T-cell (primary cell): Measurements from ENCODE around the gene SLC5A12. TPM values are rescaled to one million over a fixed set of nuclear protein-coding genes. Genes with fewer than 3 reads are reported as not detected.

ENCODE experiments used
- ATAC-seq, 4 experiments: fragments of 200-7000 bp in 3 of 4; fragments of 150-1000 bp in 1 of 4; cut with Tn5 transposase; replicated peaks in 1 of 4; 1 replicate in 3 of 4; 2 replicates in 1 of 4; pipeline ENCODE4 v1.10.0; 2021; ENCODE audit warnings: moderate library complexity in 3 of 4, mild to moderate bottlenecking in 2 of 4, moderate number of reproducible peaks in 1 of 4
- CTCF ChIA-PET, 2 donors: fragments of 300-600 bp; sonication (Branson Sonifier 250); formaldehyde crosslinking; loops; one replicate each; lab custom pipeline; 2022; ENCODE audit warnings: antibody characterized with exemption in 2 of 2; lab: Charles Lee
- POLR2A ChIA-PET, 2 donors: fragments of 300-600 bp; sonication (Branson Sonifier 250); formaldehyde crosslinking; loops; one replicate each; lab custom pipeline; 2022; ENCODE audit warnings: antibody characterized with exemption in 2 of 2; lab: Charles Lee
- DNase-seq, 35 experiments: peaks; one replicate each; pipeline versions ENCODE4 v3.0.0 to v3.0.0-alpha.2; 2013 to 2023
- H3K27ac ChIP-seq: one replicate; pipeline ENCODE4 v1.5.1; 2013; ENCODE audit warnings: low read length
- H3K27me3 ChIP-seq, 2 experiments: replicated peaks in 1 of 2; 1 replicate in 1 of 2; 2 replicates in 1 of 2; pipeline versions ENCODE4 v1.6.1 to v1.7.0; 2013; ENCODE audit warnings: low read length in 1 of 2, mixed read lengths in 1 of 2; ENCODE audit not compliant: control insufficient read depth in 2 of 2, insufficient read depth in 2 of 2; ENCODE audit errors: extremely low read depth in 1 of 2
- H3K36me3 ChIP-seq, 2 donors: 1 replicate in 1 of 2; 2 replicates in 1 of 2; pipeline versions ENCODE4 v1.6.1 to v1.7.0; 2013; ENCODE audit warnings: low read length in 1 of 2; ENCODE audit not compliant: control insufficient read depth in 2 of 2, insufficient read depth in 1 of 2; ENCODE audit errors: extremely low read depth in 1 of 2
- H3K4me1 ChIP-seq, 2 experiments: 1 replicate in 1 of 2; 2 replicates in 1 of 2; pipeline versions ENCODE4 v1.6.1 to v1.7.0; 2013; ENCODE audit warnings: low read length in 2 of 2, mixed read lengths in 1 of 2; ENCODE audit not compliant: insufficient read depth in 2 of 2, control insufficient read depth in 1 of 2; ENCODE audit errors: extremely low read depth in 1 of 2
- H3K4me3 ChIP-seq, 2 donors: 1 replicate in 1 of 2; 2 replicates in 1 of 2; pipeline versions ENCODE4 v1.5.1 to v1.7.0; 2013; ENCODE audit warnings: mild to moderate bottlenecking in 2 of 2, low read length in 1 of 2, moderate library complexity in 1 of 2; ENCODE audit not compliant: control insufficient read depth in 1 of 2; ENCODE audit errors: extremely low read depth in 1 of 2
- H3K9me3 ChIP-seq: 2 replicates; pipeline ENCODE4 v1.7.0; 2013
- H3K27ac Mint-ChIP-seq, 2 donors: one replicate each; pipeline ENCODE4 v1.8.0; 2020 to 2021; ENCODE audit warnings: mild to moderate bottlenecking in 2 of 2, mixed read lengths in 2 of 2
- H3K27me3 Mint-ChIP-seq, 2 donors: one replicate each; pipeline ENCODE4 v1.8.0; 2021 to 2022; ENCODE audit warnings: mixed read lengths in 2 of 2
- H3K36me3 Mint-ChIP-seq: one replicate; pipeline ENCODE4 v1.8.0; 2021; ENCODE audit warnings: mixed read lengths
- H3K4me1 Mint-ChIP-seq, 3 donors: one replicate each; pipeline ENCODE4 v1.8.0; 2020 to 2022; ENCODE audit warnings: mixed read lengths in 3 of 3, mild to moderate bottlenecking in 1 of 3
- H3K4me3 Mint-ChIP-seq, 3 donors: one replicate each; pipeline ENCODE4 v1.8.0; 2020 to 2022; ENCODE audit warnings: mild to moderate bottlenecking in 3 of 3, mixed read lengths in 3 of 3, moderate library complexity in 3 of 3
- H3K9me3 Mint-ChIP-seq, 3 donors: one replicate each; pipeline ENCODE4 v1.8.0; 2020 to 2022; ENCODE audit warnings: mixed read lengths in 3 of 3
- WGBS: methylation state at CpG from one replicate; pipeline ENCODE4 v1.1.5; 2013; ENCODE audit warnings: missing lambda C conversion rate; ENCODE audit not compliant: insufficient coverage; 5-methylcytosine and 5-hydroxymethylcytosine counted together
- total RNA-seq, 35 experiments: library from RNA in 6 of 35; stranded (reverse) in 6 of 35; fragments of 120-200 nt in 1 of 35; gene quantifications; one replicate each; pipeline versions ENCODE4 v1.2.1 to v1.2.4 and lab custom pipeline; 2013 to 2026

SLC5A12 gene
- total RNA-seq, 5 donors from 2014 or later (not counting 1 experiment from before 2014, with no cell fraction given): not detected

DNA sequence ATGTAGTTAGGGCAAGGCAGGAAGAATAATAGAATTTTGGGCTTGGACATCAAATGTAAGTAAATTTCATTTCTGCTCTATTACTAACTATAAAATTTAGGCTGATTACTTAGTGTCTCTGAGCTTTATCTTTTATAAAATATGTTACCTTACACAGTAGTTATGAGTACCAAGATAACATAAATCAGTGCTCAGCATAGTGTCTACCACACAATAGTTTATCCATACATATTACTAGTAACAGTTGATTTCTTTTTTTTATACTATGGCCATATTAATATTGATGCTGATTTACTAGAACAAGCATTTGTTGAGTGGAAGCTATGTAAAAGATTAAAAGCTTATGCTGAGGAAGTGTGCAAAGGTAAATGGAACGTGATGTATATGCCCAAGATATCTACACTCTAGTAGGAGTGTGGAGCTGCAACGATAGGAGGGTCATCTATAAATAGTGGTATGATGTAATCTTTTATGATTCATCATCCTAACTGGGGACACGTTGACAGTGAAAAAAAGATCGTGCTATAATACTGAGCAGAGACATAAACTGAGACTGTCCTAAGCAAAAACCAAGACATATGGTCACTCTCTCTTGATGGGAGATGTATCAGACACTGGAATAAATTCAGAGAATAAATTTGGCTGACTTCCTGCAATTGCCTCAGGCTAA is 8.7 kb upstream of the SLC5A12 start:
- no peaks in the 10 kb centered on the region for H3K4me1 Mint-ChIP-seq
- no peaks in the 10 kb centered on the region for H3K27me3 ChIP-seq
- H3K4me3 ChIP-seq: no peak overlapping the region
- H3K4me1 ChIP-seq: no peaks in the 10 kb centered on the region
- H3K9me3 Mint-ChIP-seq: peaks cover 10 to 25% (median 18%) of the 10 kb centered on the region in 3 donors
- CTCF ChIA-PET: no interaction called here
- no peak overlapping the region for H3K27ac ChIP-seq
- no peak overlapping the region for H3K4me3 Mint-ChIP-seq
- H3K36me3 Mint-ChIP-seq: no peaks in the 10 kb centered on the region
- POLR2A ChIA-PET: no interaction called here
- ATAC-seq (no peak), DNase-seq (no peak)
- no peaks in the 10 kb centered on the region for H3K27me3 Mint-ChIP-seq
- no peaks in the 10 kb centered on the region for H3K9me3 ChIP-seq
- WGBS: no CpG with 5 or more reads among the region's 4 CpGs
- H3K36me3 ChIP-seq: no peaks in the 10 kb centered on the region
- H3K27ac Mint-ChIP-seq: no peak overlapping the region

DNA sequence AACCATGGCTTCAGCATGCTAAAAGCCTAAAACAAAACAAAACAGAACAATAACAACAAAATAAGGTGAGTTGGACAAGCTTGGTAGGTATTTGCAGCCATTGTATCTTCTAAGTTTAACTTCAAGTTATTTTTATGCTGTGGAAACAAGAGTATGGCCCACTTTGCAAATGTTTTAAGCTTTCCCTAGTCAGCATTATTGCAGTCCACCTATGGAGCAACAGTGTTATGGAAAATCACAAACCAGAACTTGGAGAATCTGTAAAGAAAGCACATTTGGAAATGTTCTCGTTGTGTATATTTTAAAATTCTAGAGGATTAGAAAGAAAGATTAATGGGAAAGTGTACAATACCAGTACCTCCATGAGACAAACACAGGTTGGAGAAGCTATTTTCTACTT is 7.4 kb upstream of the SLC5A12 start:
- Histone ChIP-seq H3K4me3 (no peak overlapping the region), H3K27me3 (no peaks in the 10 kb centered on the region), H3K4me1 (no peaks in the 10 kb centered on the region), H3K36me3 (no peaks in the 10 kb centered on the region), H3K27ac (no peak overlapping the region), H3K9me3 (no peaks in the 10 kb centered on the region)
- DNase-seq (no peak), ATAC-seq (no peak)
- peaks cover 12 to 26% (median 18%) of the 10 kb centered on the region in 3 donors for H3K9me3 Mint-ChIP-seq
- no peaks in the 10 kb centered on the region for H3K4me1 Mint-ChIP-seq
- no peak overlapping the region for H3K27ac Mint-ChIP-seq
- no peaks in the 10 kb centered on the region for H3K36me3 Mint-ChIP-seq
- CTCF ChIA-PET: no interaction called here
- no peak overlapping the region for H3K4me3 Mint-ChIP-seq
- POLR2A ChIA-PET: no interaction called here
- WGBS: no CpG with 5 or more reads among the region's 1 CpG
- H3K27me3 Mint-ChIP-seq: no peaks in the 10 kb centered on the region

DNA sequence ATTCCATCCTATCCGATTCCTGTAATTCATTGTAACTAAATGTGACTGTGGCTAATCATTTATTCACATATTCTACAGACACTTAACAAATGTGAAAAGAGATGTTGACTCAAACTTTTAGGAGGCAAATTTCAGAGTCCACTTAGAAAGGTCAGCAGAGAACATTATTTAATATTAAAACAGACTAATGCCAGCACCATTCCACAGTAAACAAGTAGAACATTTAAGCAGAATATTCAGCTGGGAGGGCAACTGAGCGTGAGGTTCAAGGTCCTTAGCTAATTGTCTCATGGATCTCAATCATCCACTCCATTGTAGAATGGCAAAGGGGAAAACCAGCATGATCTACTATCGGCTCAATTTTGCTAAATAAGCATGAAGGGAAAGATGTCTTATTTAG is 5.1 kb upstream of the SLC5A12 start:
- Histone ChIP-seq H3K36me3 (no peaks in the 10 kb centered on the region), H3K9me3 (no peaks in the 10 kb centered on the region), H3K4me1 (no peaks in the 10 kb centered on the region), H3K4me3 (no peak overlapping the region), H3K27ac (no peak overlapping the region), H3K27me3 (no peaks in the 10 kb centered on the region)
- ATAC-seq (no peak), DNase-seq (no peak)
- peaks cover 8 to 15% (median 12%) of the 10 kb centered on the region in 3 donors for H3K9me3 Mint-ChIP-seq
- no peak overlapping the region for H3K4me3 Mint-ChIP-seq
- POLR2A ChIA-PET: no interaction called here
- no peaks in the 10 kb centered on the region for H3K27me3 Mint-ChIP-seq
- H3K36me3 Mint-ChIP-seq: no peaks in the 10 kb centered on the region
- H3K4me1 Mint-ChIP-seq: no peaks in the 10 kb centered on the region
- no CpG with 5 or more reads among the region's 3 CpGs for WGBS
- H3K27ac Mint-ChIP-seq: no peak overlapping the region
- CTCF ChIA-PET: no interaction called here

DNA sequence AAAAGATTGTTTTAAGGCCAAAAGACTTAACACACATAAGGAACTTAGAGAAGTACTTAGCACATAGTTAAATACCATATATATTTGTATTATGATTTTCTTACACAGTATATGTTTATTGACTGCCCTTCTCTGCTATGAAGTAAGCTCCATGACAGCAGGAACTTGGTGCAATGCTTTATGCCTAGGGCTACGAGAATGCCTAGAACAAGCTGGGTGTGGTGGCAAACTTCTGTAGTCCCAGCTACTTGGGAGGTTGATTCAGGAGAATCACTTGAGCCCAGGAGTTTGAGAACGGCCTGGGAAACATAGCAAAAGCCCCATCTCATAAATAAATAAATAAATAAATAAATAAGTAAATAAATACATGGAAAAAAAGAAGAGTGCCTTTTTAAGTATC is 1.9 kb downstream of the SLC5A12 start:
- H3K4me3 Mint-ChIP-seq: no peak overlapping the region
- no peaks in the 10 kb centered on the region for H3K4me1 ChIP-seq
- CTCF ChIA-PET: no interaction called here
- H3K9me3 Mint-ChIP-seq: peaks cover 8 to 19% (median 12%) of the 10 kb centered on the region in 3 donors
- no peaks in the 10 kb centered on the region for H3K4me1 Mint-ChIP-seq
- H3K27ac Mint-ChIP-seq: no peak overlapping the region
- H3K36me3 ChIP-seq: no peaks in the 10 kb centered on the region
- ATAC-seq (no peak), DNase-seq (no peak)
- no peaks in the 10 kb centered on the region for H3K36me3 Mint-ChIP-seq
- H3K27me3 Mint-ChIP-seq: no peaks in the 10 kb centered on the region
- no peaks in the 10 kb centered on the region for H3K9me3 ChIP-seq
- no CpG with 5 or more reads among the region's 2 CpGs for WGBS
- H3K4me3 ChIP-seq: no peak overlapping the region
- H3K27me3 ChIP-seq: no peaks in the 10 kb centered on the region
- H3K27ac ChIP-seq: no peak overlapping the region
- POLR2A ChIA-PET: no interaction called here

DNA sequence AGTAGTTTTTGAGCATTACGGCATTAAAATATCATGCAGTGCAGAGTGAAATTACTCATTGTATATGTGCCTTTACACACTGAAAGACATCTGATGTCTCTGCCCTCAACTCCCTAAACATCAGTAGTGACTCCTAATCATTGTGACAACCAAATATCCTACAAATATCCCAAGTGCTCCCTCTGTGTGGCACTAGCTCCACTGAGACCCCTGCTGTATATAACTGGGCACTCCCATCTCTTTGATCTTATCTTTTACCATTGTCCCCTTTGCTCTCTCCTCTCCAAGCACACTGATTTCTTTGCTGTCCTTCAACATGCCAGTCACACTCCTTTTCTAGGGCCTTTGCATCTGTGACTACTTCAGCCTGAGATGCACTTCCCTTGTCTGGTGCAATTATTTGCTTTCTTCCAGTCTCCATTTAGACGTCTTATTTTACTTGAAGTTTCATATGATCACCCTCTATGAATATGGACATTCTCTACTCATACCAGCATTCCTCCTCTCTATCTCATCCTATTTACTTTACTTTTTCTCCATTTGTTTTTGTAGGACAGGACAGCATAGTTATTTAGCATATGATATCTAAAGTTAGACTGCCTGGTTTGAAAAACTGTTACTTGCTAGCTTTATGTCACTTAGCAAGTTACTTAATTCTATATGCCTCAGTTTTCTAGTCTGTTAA is 2.4 kb downstream of the SLC5A12 start:
- Mint-ChIP-seq H3K27ac (no peak overlapping the region), H3K4me3 (no peak overlapping the region), H3K36me3 (no peaks in the 10 kb centered on the region), H3K9me3 (peaks cover 8 to 18% (median 12%) of the 10 kb centered on the region in 3 donors), H3K4me1 (no peaks in the 10 kb centered on the region), H3K27me3 (no peaks in the 10 kb centered on the region)
- Histone ChIP-seq H3K27ac (no peak overlapping the region), H3K4me3 (no peak overlapping the region), H3K36me3 (no peaks in the 10 kb centered on the region), H3K4me1 (no peaks in the 10 kb centered on the region), H3K9me3 (no peaks in the 10 kb centered on the region), H3K27me3 (no peaks in the 10 kb centered on the region)
- 50% methylated on average over 1 of the region's 2 CpGs for WGBS
- DNase-seq: no peak
- ChIA-PET CTCF (no interaction called here), POLR2A (no interaction called here)
- no peak for ATAC-seq

DNA sequence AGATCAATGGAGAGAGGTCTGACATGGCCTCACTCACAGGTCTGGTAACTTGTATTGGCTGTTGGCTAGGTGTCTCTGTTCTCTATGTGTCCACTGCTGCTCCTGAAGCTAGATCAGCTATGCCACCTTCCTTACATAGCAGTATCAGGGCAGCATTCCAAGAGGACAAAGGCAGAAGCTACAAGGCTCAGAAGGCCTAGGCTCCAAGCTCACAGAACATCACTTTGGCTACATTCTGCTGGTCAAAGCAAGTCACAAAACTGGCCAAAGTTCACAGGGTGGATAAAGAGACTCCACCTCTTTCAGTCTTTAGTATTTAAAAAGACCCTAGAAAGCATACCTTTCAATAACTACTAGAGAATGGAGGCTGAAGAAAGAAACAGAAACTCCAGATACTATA is 4.1 kb downstream of the SLC5A12 start:
- Mint-ChIP-seq H3K36me3 (no peaks in the 10 kb centered on the region), H3K4me3 (no peak overlapping the region), H3K27me3 (no peaks in the 10 kb centered on the region), H3K9me3 (peaks cover 3 to 14% (median 8%) of the 10 kb centered on the region in 3 donors), H3K4me1 (no peaks in the 10 kb centered on the region), H3K27ac (no peak overlapping the region)
- no peak for DNase-seq
- ChIA-PET CTCF (no interaction called here), POLR2A (no interaction called here)
- Histone ChIP-seq H3K36me3 (no peaks in the 10 kb centered on the region), H3K4me3 (no peak overlapping the region), H3K9me3 (no peaks in the 10 kb centered on the region), H3K4me1 (no peaks in the 10 kb centered on the region), H3K27ac (no peak overlapping the region), H3K27me3 (no peaks in the 10 kb centered on the region)
- no peak for ATAC-seq
